CD4-positive, alpha-beta memory T cell (primary cell): Measurements from ENCODE around the gene PFDN5. TPM values are rescaled to one million over a fixed set of nuclear protein-coding genes. Genes with fewer than 3 reads are reported as not detected.

ENCODE experiments used
- CTCF ChIA-PET: fragments of 350-600 bp; sonication (Branson Sonifier 250); formaldehyde crosslinking; loops from one replicate; lab custom pipeline; 2021; ENCODE audit warnings: inconsistent platforms; ENCODE audit not compliant: partially characterized antibody; lab: Charles Lee
- POLR2A ChIA-PET: fragments of 350-600 bp; sonication (Branson Sonifier 250); formaldehyde crosslinking; loops from one replicate; lab custom pipeline; 2021; ENCODE audit not compliant: partially characterized antibody; lab: Charles Lee
- DNase-seq, 5 donors: peaks; one replicate each; pipeline versions ENCODE4 v3.0.0 to v3.0.0-alpha.2; 2020 to 2022; ENCODE audit warnings: mixed read lengths in 1 of 5
- H3K27ac ChIP-seq: one replicate; pipeline ENCODE4 v1.7.0; 2013; ENCODE audit warnings: low read depth, low read length
- H3K27me3 ChIP-seq: 2 replicates; pipeline ENCODE4 v1.7.0; 2013; ENCODE audit warnings: mild to moderate bottlenecking, low read length, moderate library complexity; ENCODE audit not compliant: insufficient read depth
- H3K36me3 ChIP-seq: 2 replicates; pipeline ENCODE4 v1.7.0; 2013; ENCODE audit warnings: mild to moderate bottlenecking, low read length, moderate library complexity; ENCODE audit not compliant: insufficient read depth
- H3K4me1 ChIP-seq: 2 replicates; pipeline ENCODE4 v1.7.0; 2013; ENCODE audit warnings: mild to moderate bottlenecking, low read length, moderate library complexity; ENCODE audit not compliant: insufficient read depth
- H3K4me3 ChIP-seq, 2 donors: one replicate each; pipeline ENCODE4 v1.7.0; 2013; ENCODE audit warnings: low read length in 2 of 2, mild to moderate bottlenecking in 1 of 2
- H3K9me3 ChIP-seq, 2 donors: one replicate each; pipeline ENCODE4 v1.7.0; 2013; ENCODE audit warnings: low read length in 2 of 2, control low read depth in 1 of 2; ENCODE audit not compliant: control insufficient read depth in 1 of 2
- H3K27ac Mint-ChIP-seq, 7 donors: one replicate each; pipeline ENCODE4 v1.8.0; 2020 to 2021; ENCODE audit warnings: mixed read lengths in 7 of 7, mild to moderate bottlenecking in 6 of 7, inconsistent platforms in 3 of 7, moderate library complexity in 3 of 7
- H3K27me3 Mint-ChIP-seq, 2 donors: one replicate each; pipeline ENCODE4 v1.8.0; 2020 to 2021; ENCODE audit warnings: mixed read lengths in 2 of 2
- H3K36me3 Mint-ChIP-seq, 2 donors: one replicate each; pipeline ENCODE4 v1.8.0; 2020 to 2021; ENCODE audit warnings: mixed read lengths in 2 of 2, inconsistent platforms in 1 of 2, mild to moderate bottlenecking in 1 of 2
- H3K4me1 Mint-ChIP-seq, 4 donors: one replicate each; pipeline ENCODE4 v1.8.0; 2020 to 2021; ENCODE audit warnings: mixed read lengths in 4 of 4, mild to moderate bottlenecking in 1 of 4
- H3K4me3 Mint-ChIP-seq, 8 donors: one replicate each; pipeline ENCODE4 v1.8.0; 2020 to 2021; ENCODE audit warnings: mixed read lengths in 8 of 8, mild to moderate bottlenecking in 7 of 8, moderate library complexity in 6 of 8, inconsistent platforms in 3 of 8
- H3K9me3 Mint-ChIP-seq, 8 donors: one replicate each; pipeline ENCODE4 v1.8.0; 2020 to 2021; ENCODE audit warnings: mixed read lengths in 8 of 8, mild to moderate bottlenecking in 5 of 8, inconsistent platforms in 3 of 8, moderate library complexity in 1 of 8
- intact Hi-C: fragments of 100-400 bp; cut with micrococcal nuclease; formaldehyde crosslinking; loops from one replicate; pipeline ENCODE4 v1.15.1; 2023
- polyA plus RNA-seq, 2 donors: library from polyadenylated mRNA; unstranded; fragments of 300-500 nt; fragmentation: Illumina TruSeq; gene quantifications; one replicate each; pipeline ENCODE4 v1.2.3, GENCODE V29; 2021
- total RNA-seq, 2 experiments: library from RNA; stranded (reverse); gene quantifications; one replicate each; pipeline ENCODE4 v1.2.3, GENCODE V29; 2021

The PFDN5 gene
- total and polyA plus RNA-seq, 4 experiments from 2014 or later, result 717 to 1,410 (median 1,012) TPM

- CTCF ChIA-PET, result interaction anchor here (1.9 kb wide), 1 partner anchor 13 kb away, joined by 11 read pairs; no protein-coding TSS in a partner anchor
- H3K27me3 Mint-ChIP-seq, result peaks cover 20 to 42% of the 10 kb centered on the region in 2 donors
- POLR2A ChIA-PET, result no interaction called here
Measured at GRCh38 chr12:53338916-53339315, 43.6 kb downstream of the PFDN5 start.

GRCh38 chr12:53340398-53340797 lies 45.1 kb downstream of the PFDN5 start:
- H3K27me3 ChIP-seq, result peaks cover 19% of the 10 kb centered on the region
- ChIA-PET CTCF (interaction anchor here (1.2 kb wide), 1 partner anchor 12 kb away, joined by 5 read pairs; no protein-coding TSS in a partner anchor), POLR2A (interaction anchor here (0.6 kb wide), 1 partner anchor 226 kb away, joined by 3 read pairs; no protein-coding TSS in a partner anchor)
- H3K9me3 ChIP-seq, result no peaks in the 10 kb centered on the region
- Mint-ChIP-seq H3K27ac (no peak overlapping the region), H3K36me3 (no peaks in the 10 kb centered on the region), H3K27me3 (peaks cover 18 to 30% of the 10 kb centered on the region in 2 donors), H3K4me1 (peaks cover 12 to 21% (median 16%) of the 10 kb centered on the region in 4 donors), H3K4me3 (no peak overlapping the region), H3K9me3 (peaks cover 0 to 1% (median 0%) of the 10 kb centered on the region in 8 donors)
- no peaks in the 10 kb centered on the region for H3K36me3 ChIP-seq
- no peak overlapping the region for H3K27ac ChIP-seq
- H3K4me3 ChIP-seq, result no peak overlapping the region
- H3K4me1 ChIP-seq, result peaks cover 7% of the 10 kb centered on the region
- intact Hi-C loops, result no loop called here
- no peak for DNase-seq

More at GRCh38 chr12:53338916-53339315, 43.6 kb downstream of the PFDN5 start:
- peaks cover under 1 to 13% (median 5%) of the 10 kb centered on the region in 4 donors for H3K4me1 Mint-ChIP-seq
- no peak for DNase-seq
- Histone ChIP-seq H3K4me1 (peaks cover under 1% of the 10 kb centered on the region), H3K27ac (no peak overlapping the region), H3K4me3 (no peak overlapping the region), H3K27me3 (peaks cover 22% of the 10 kb centered on the region), H3K9me3 (no peaks in the 10 kb centered on the region), H3K36me3 (no peaks in the 10 kb centered on the region)
- H3K27ac Mint-ChIP-seq, result no peak overlapping the region
- no peaks in the 10 kb centered on the region for H3K36me3 Mint-ChIP-seq
- H3K9me3 Mint-ChIP-seq, result peaks cover 0 to 1% (median 0%) of the 10 kb centered on the region in 8 donors
- intact Hi-C loops, result no loop called here
- no peak overlapping the region for H3K4me3 Mint-ChIP-seq

DNA sequence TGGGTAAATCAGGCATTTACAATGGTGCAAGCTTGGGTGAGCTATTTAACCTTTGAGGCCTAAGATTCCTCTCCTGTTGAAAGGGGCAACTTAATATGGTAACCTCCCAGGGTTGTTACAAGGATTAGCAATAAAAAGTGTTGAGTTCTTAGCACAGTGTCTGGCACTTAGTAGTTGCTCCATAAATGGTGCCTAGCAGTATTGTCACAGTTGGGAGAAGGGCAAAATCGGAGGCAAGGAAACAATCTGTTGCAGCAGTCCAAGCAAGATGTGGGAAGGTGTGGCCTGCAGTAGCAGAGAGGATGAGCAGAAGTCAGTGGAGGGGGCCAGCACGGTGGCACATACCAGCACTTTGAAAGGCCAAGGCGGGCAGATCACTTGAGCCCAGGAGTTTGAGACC lies 48.1 kb downstream of the PFDN5 start:
- no peaks in the 10 kb centered on the region for H3K36me3 Mint-ChIP-seq
- POLR2A ChIA-PET, result interaction anchor here (1.3 to 4.1 kb wide), 2 partner anchors 19 to 158 kb away, joined by 3 to 111 read pairs; partner anchors contain the start of genes AAAS and TARBP2
- peaks cover 0 to 1% (median 0%) of the 10 kb centered on the region in 8 donors for H3K9me3 Mint-ChIP-seq
- intact Hi-C loops, result no loop called here
- H3K27me3 Mint-ChIP-seq, result peaks cover under 1 to 5% of the 10 kb centered on the region in 2 donors
- Histone ChIP-seq H3K4me3 (no peak overlapping the region), H3K36me3 (no peaks in the 10 kb centered on the region), H3K9me3 (no peaks in the 10 kb centered on the region), H3K27ac (no peak overlapping the region), H3K4me1 (peaks cover 7% of the 10 kb centered on the region), H3K27me3 (no peaks in the 10 kb centered on the region)
- peaks cover 11 to 18% (median 14%) of the 10 kb centered on the region in 4 donors for H3K4me1 Mint-ChIP-seq
- peak overlapping the region in 4 of 7 donors; percentile 9 to 91 (median 51) for H3K27ac Mint-ChIP-seq
- CTCF ChIA-PET, result interaction anchor here (1.2 to 7.0 kb wide), 6 partner anchors 19 to 130 kb away, joined by 3 to 294 read pairs (median 12); partner anchors contain the start of genes AAAS and SP1
- H3K4me3 Mint-ChIP-seq, result peak overlapping the region in 5 of 8 donors; percentile 43 to 81 (median 58)
- DNase-seq, result no peak

DNA sequence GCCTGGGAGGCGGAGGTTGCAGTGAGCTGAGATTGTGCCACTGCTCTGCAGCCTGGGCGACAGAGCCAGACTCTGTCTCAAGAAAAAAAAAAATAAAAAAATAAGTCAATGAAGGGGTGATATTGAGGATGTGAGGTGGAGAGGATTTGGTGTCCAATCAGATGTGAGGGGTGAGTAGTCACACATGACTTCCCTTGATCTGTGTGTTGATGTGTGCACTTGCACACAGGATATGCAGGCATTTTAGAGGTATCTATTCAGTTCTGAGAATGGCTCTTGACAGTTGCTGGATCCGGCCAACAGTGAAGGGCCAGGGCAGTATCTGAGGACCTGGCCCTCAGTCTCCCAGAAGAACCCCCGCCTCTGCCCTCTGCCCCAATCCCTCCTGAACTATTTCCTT lies 48.6 kb downstream of the PFDN5 start:
- no peak overlapping the region for H3K4me3 ChIP-seq
- peaks cover 7% of the 10 kb centered on the region for H3K4me1 ChIP-seq
- Mint-ChIP-seq H3K4me1 (peaks cover 11 to 18% (median 14%) of the 10 kb centered on the region in 4 donors), H3K27me3 (peaks cover 0 to 3% of the 10 kb centered on the region in 2 donors), H3K9me3 (peaks cover 0 to 1% (median 0%) of the 10 kb centered on the region in 8 donors), H3K4me3 (peak overlapping the region; percentile 74 to 84 (median 78)), H3K27ac (peak overlapping the region; percentile 22 to 89 (median 78)), H3K36me3 (no peaks in the 10 kb centered on the region)
- H3K27me3 ChIP-seq, result no peaks in the 10 kb centered on the region
- no peak for DNase-seq
- H3K27ac ChIP-seq, result no peak overlapping the region
- CTCF ChIA-PET, result interaction anchor here (1.2 to 7.0 kb wide), 14 partner anchors 9 to 278 kb away, joined by 3 to 294 read pairs (median 11); partner anchors contain the start of genes AAAS, PFDN5 and SP1
- no peaks in the 10 kb centered on the region for H3K9me3 ChIP-seq
- POLR2A ChIA-PET, result interaction anchor here (1.1 to 4.1 kb wide), 5 partner anchors 20 to 177 kb away, joined by 3 to 111 read pairs (median 3); partner anchors contain the start of genes AAAS, PFDN5 and TARBP2
- intact Hi-C loops, result loop anchor here (2.0 kb wide), 1 partner anchor 277 kb away; no protein-coding TSS in a partner anchor
- no peaks in the 10 kb centered on the region for H3K36me3 ChIP-seq

- Histone ChIP-seq H3K36me3 (no peaks in the 10 kb centered on the region), H3K4me3 (no peak overlapping the region), H3K9me3 (no peaks in the 10 kb centered on the region), H3K27ac (no peak overlapping the region), H3K4me1 (peaks cover 7% of the 10 kb centered on the region), H3K27me3 (no peaks in the 10 kb centered on the region)
- no peak for DNase-seq
- H3K9me3 Mint-ChIP-seq, result peaks cover 0 to 1% (median 0%) of the 10 kb centered on the region in 8 donors
- ChIA-PET CTCF (interaction anchor here (0.6 to 7.0 kb wide), 51 partner anchors 9 to 278 kb away, joined by 3 to 294 read pairs (median 5); partner anchors contain the start of genes AAAS, AMHR2, CSAD and ITGB7), POLR2A (interaction anchor here (0.9 to 4.1 kb wide), 13 partner anchors 10 to 265 kb away, joined by 3 to 111 read pairs (median 3); partner anchors contain the start of genes AAAS, MYG1, PFDN5 and SP1)
- H3K4me1 Mint-ChIP-seq, result peaks cover 11 to 18% (median 14%) of the 10 kb centered on the region in 4 donors
- H3K27ac Mint-ChIP-seq, result peak overlapping the region in 6 of 7 donors; percentile 22 to 89 (median 77)
- H3K27me3 Mint-ChIP-seq, result peaks cover 0 to 3% of the 10 kb centered on the region in 2 donors
- H3K36me3 Mint-ChIP-seq, result no peaks in the 10 kb centered on the region
- intact Hi-C loops, result loop anchor here (2.0 kb wide), 1 partner anchor 278 kb away; no protein-coding TSS in a partner anchor
- H3K4me3 Mint-ChIP-seq, result peak overlapping the region; percentile 74 to 84 (median 78)
Measured at GRCh38 chr12:53344487-53344823, 49.1 kb downstream of the PFDN5 start.

GRCh38 chr12:53344824-53345485 lies 49.6 kb downstream of the PFDN5 start:
- Histone ChIP-seq H3K4me3 (peak overlapping the region in 1 of 2 donors; percentile 73), H3K36me3 (no peaks in the 10 kb centered on the region), H3K4me1 (peaks cover 7% of the 10 kb centered on the region), H3K27me3 (no peaks in the 10 kb centered on the region), H3K9me3 (no peaks in the 10 kb centered on the region), H3K27ac (peak overlapping the region; percentile 44)
- DNase-seq, result peak; percentile 62 to 66 (median 65)
- intact Hi-C loops, result loop anchor here (1.0 to 2.0 kb wide), 4 partner anchors 21 to 278 kb away; no protein-coding TSS in a partner anchor
- ChIA-PET POLR2A (interaction anchor here (0.6 to 4.1 kb wide), 19 partner anchors 10 to 331 kb away, joined by 3 to 111 read pairs (median 3); partner anchors contain the start of genes AAAS, ATP5MC2, MYG1 and PFDN5), CTCF (interaction anchor here (0.6 to 7.0 kb wide), 56 partner anchors 8 to 279 kb away, joined by 3 to 294 read pairs (median 4); partner anchors contain the start of genes AAAS, AMHR2, CSAD and ITGB7)
- H3K4me1 Mint-ChIP-seq, result peaks cover 11 to 18% (median 14%) of the 10 kb centered on the region in 4 donors
- H3K27me3 Mint-ChIP-seq, result no peaks in the 10 kb centered on the region
- H3K9me3 Mint-ChIP-seq, result peaks cover 0 to 1% (median 0%) of the 10 kb centered on the region in 8 donors
- H3K36me3 Mint-ChIP-seq, result no peaks in the 10 kb centered on the region
- peak overlapping the region; percentile 68 to 97 (median 94) for H3K27ac Mint-ChIP-seq
- peak overlapping the region; percentile 94 to 99 (median 98) for H3K4me3 Mint-ChIP-seq
